RWPE2 (cell line): ENCODE data around the gene FGF3.

ENCODE experiments used
- ATAC-seq: fragments of 200-7000 bp; cut with Tn5 transposase; 3 replicates; pipeline ENCODE4 v1.9.1; 2021; ENCODE audit warnings: low read depth
- DNase-seq: peaks from one replicate; pipeline ENCODE4 v3.0.0-alpha.2; 2020; ENCODE audit warnings: low spot score
- H3K27ac ChIP-seq: fragments of 450-650 bp; 2 replicates; pipeline ENCODE4 v1.5.1; 2017; ENCODE audit warnings: mild to moderate bottlenecking; ENCODE audit not compliant: poor library complexity, severe bottlenecking
- H3K27me3 ChIP-seq: fragments of 250-450 bp; sonication (Bioruptor Pico); 2 replicates; pipeline ENCODE4 v1.5.1; 2021; ENCODE audit warnings: mild to moderate bottlenecking, moderate library complexity; ENCODE audit not compliant: insufficient read depth, poor library complexity, severe bottlenecking
- H3K36me3 ChIP-seq: fragments of 250-450 bp; sonication (Bioruptor Pico); 2 replicates; pipeline ENCODE4 v1.5.1; 2020; ENCODE audit warnings: low read depth, mild to moderate bottlenecking, moderate library complexity
- H3K4me1 ChIP-seq: fragments of 250-450 bp; sonication (Bioruptor Pico); 2 replicates; pipeline ENCODE4 v1.5.1; 2021; ENCODE audit warnings: mild to moderate bottlenecking, moderate library complexity; ENCODE audit not compliant: insufficient read depth, poor library complexity, severe bottlenecking
- H3K4me3 ChIP-seq: fragments of 250-450 bp; sonication (Bioruptor Pico); 2 replicates; pipeline ENCODE4 v1.5.1; 2021; ENCODE audit warnings: mild to moderate bottlenecking, moderate library complexity; ENCODE audit not compliant: severe bottlenecking
- H3K9me3 ChIP-seq: fragments of 250-450 bp; sonication (Bioruptor Pico); 2 replicates; pipeline ENCODE4 v1.5.1; 2021; ENCODE audit warnings: mild to moderate bottlenecking, moderate library complexity; ENCODE audit not compliant: severe bottlenecking
- CTCF ChIP-seq: fragments of 450-650 bp; IDR thresholded peaks from one replicate; pipeline ENCODE4 v1.5.1; 2017; ENCODE audit warnings: mild to moderate bottlenecking, moderate library complexity; ENCODE audit not compliant: poor library complexity, severe bottlenecking

FGF3 gene

GRCh38 chr11:69841170-69841858 is 22.1 kb upstream of the FGF3 start:
- Histone ChIP-seq H3K4me3 (no peak overlapping the region), H3K9me3 (no peaks in the 10 kb centered on the region), H3K27ac (no peak overlapping the region), H3K27me3 (no peaks in the 10 kb centered on the region), H3K36me3 (no peaks in the 10 kb centered on the region), H3K4me1 (no peaks in the 10 kb centered on the region)
- no peak for TF ChIP-seq CTCF
- DNase-seq, result no peak
- ATAC-seq, result no peak

GRCh38 chr11:69840371-69841169 is 21.4 kb upstream of the FGF3 start:
- TF ChIP-seq CTCF, result no peak
- Histone ChIP-seq H3K27ac (no peak overlapping the region), H3K4me3 (no peak overlapping the region), H3K4me1 (no peaks in the 10 kb centered on the region), H3K9me3 (no peaks in the 10 kb centered on the region), H3K36me3 (no peaks in the 10 kb centered on the region), H3K27me3 (no peaks in the 10 kb centered on the region)
- ATAC-seq (peak; percentile 71), DNase-seq (no peak)

GRCh38 chr11:69839516-69839915 is 20.3 kb upstream of the FGF3 start:
- no peak overlapping the region for H3K4me3 ChIP-seq
- DNase-seq (no peak), ATAC-seq (no peak)
- no peak for TF ChIP-seq CTCF
- no peaks in the 10 kb centered on the region for H3K4me1 ChIP-seq
- no peaks in the 10 kb centered on the region for H3K27me3 ChIP-seq
- no peaks in the 10 kb centered on the region for H3K9me3 ChIP-seq
- no peaks in the 10 kb centered on the region for H3K36me3 ChIP-seq
- no peak overlapping the region for H3K27ac ChIP-seq

GRCh38 chr11:69837791-69838190 is 18.6 kb upstream of the FGF3 start:
- no peaks in the 10 kb centered on the region for H3K36me3 ChIP-seq
- DNase-seq, result no peak
- no peaks in the 10 kb centered on the region for H3K9me3 ChIP-seq
- H3K27me3 ChIP-seq, result no peaks in the 10 kb centered on the region
- H3K4me3 ChIP-seq, result no peak overlapping the region
- no peaks in the 10 kb centered on the region for H3K4me1 ChIP-seq
- no peak for TF ChIP-seq CTCF
- no peak overlapping the region for H3K27ac ChIP-seq
- ATAC-seq, result no peak

- DNase-seq (no peak), ATAC-seq (no peak)
- H3K4me3 ChIP-seq, result no peak overlapping the region
- TF ChIP-seq CTCF, result no peak
- H3K27ac ChIP-seq, result no peak overlapping the region
- no peaks in the 10 kb centered on the region for H3K9me3 ChIP-seq
- H3K27me3 ChIP-seq, result no peaks in the 10 kb centered on the region
- H3K4me1 ChIP-seq, result no peaks in the 10 kb centered on the region
- H3K36me3 ChIP-seq, result no peaks in the 10 kb centered on the region
These were observed 17.2 kb upstream of the FGF3 start for GRCh38 chr11:69836401-69836800.
